ENCODE results near the gene HACL1. TPM values are rescaled to one million over a fixed set of nuclear protein-coding genes. Genes with fewer than 3 reads are reported as not detected.

The HACL1 gene
- polyA plus RNA-seq (ENCODE audit: insufficient read length): 8.2 TPM

DNA sequence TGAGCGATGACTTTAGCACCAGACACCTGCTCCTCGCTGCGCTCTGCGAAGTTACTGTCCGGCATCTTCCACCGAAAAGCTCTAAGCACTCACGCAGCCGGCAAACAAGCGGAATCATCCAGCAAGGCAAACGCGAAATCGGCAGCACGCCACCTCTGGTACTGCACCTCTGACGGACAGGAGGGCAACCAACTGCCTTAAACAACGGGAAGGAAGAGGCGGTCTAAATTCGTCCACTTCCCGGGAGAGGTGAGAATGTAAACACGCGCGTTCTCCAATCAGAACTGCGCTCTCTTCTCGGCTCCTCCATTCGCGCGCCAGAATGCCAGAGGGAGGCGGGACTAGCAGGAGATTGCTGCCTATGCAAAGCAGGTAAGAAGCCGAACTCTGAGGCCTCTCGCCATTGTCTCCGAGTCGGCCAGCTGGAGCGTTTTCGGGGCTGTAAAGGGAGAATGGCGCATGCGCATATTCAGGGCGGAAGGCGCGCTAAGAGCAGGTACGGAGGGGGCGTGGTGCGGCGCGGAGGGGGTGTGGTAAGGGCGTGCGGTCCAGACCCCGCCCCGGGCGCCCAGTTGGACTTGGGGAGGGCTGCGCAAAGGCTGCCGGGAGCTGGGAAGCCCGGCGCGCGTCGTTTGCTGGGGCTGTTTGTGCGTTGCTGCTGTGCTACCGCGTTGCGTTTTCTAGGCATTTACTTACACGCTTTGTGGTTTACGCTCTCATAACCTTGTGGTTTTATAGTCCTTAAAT, at the start of gene HACL1, which contains the start of gene BTD:
TSS of gene HACL1 (minus strand) at position 171 of the 747 bp plus-strand sequence. CDS start at position 65, 106 bp downstream.
TSS of gene BTD (plus strand) at position 347 of the 747 bp plus-strand sequence. CDS start 33,695 bp downstream, outside the sequence.
- DNase-seq: peak; percentile 99

DNA sequence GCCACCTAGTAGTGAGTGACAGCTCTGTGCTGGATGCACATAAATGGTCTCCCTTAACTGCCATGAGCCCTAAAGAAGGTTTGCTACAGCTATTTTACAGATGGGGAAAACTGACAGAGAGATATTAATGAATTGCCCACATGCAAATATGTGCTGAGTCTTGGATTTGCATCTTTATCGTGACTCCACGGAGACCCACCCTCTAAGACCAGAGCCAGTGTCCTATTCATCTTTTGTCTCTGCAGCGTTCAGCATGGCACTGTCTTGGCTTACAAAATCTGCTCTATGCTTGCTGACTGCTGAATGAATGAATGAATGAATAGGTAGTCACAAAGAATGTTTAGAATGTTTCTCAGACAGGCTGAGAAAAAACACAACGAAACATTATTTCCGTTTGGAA, 48.5 kb upstream of the HACL1 start:
- no peak for DNase-seq

DNA sequence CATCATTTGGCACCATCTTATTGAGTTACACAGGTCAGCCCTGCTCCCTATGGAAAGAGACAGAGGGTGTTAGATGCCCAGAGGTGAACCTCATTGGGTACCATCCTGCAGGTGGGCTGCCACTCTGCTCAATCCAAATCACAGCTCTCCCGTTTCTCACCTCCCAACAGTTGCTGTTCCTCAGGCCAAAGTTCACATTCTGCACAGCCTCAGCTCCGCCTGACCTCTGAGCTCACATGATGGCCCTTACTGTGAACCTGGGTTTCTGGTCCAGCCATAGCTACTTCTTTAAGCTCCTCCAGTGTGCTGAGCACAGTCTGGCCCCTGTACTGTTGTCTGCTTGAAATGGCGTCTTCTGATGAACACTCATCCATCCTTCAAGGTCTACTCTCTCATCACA, 48.0 kb upstream of the HACL1 start:
- no peak for DNase-seq

DNA sequence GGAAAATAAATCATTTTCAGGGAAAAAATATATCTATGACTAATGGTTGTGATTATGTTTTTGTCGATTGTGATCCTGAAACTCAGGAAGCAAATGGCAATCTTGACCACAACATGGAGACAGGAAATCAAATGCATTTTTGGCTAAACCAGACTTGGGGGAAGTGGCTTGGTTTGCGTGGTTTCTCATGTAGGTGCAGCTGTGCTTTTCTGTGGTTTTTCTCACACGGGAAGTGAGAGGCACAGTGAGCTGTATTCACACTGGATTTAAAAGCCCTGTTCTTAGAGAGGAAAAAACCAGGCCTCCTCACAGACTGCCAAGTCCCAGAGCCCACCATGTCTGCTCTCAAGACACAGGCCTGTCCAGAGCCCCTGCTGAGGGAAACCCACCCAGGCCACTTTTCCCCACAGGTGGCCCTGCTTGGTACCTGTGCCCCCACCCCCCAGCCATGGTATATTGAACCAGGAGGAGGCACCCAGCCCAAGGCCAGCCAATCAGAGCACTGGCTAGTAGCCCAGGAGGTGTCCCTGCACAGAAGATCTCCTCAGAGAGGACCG, 46.3 kb upstream of the HACL1 start:
- DNase-seq: no peak

DNA sequence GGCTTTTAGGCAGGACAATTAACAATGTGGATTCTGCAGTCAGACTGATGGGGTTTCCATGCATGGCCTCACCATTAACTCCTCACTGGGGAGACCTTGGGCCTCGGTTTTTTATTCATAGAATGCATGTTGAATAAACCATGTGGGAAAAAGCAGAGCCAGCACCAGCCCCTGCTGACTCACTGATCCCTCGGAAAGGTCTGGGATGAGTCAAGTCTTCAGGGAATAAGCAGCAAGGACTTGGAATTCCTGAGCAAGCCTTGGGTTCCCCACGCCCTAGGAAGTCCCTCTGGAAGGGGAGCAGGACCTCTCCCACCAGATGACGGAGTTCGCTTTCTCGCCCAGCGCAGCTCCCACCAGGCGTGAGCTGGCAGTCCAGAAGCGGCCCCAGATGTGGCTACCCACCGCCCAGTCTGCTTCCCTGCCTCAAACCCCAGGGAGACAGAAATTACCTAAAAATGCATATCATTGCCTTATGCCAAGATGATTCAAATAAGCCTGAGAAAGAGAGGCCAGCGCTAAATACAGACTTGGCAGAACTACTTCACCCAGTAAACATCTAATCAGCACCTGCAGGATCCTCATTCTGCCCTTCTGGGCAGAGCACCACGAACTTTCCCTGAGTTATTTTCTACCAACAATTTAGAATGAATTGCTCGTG, 45.6 kb upstream of the HACL1 start:
- DNase-seq: no peak

DNA sequence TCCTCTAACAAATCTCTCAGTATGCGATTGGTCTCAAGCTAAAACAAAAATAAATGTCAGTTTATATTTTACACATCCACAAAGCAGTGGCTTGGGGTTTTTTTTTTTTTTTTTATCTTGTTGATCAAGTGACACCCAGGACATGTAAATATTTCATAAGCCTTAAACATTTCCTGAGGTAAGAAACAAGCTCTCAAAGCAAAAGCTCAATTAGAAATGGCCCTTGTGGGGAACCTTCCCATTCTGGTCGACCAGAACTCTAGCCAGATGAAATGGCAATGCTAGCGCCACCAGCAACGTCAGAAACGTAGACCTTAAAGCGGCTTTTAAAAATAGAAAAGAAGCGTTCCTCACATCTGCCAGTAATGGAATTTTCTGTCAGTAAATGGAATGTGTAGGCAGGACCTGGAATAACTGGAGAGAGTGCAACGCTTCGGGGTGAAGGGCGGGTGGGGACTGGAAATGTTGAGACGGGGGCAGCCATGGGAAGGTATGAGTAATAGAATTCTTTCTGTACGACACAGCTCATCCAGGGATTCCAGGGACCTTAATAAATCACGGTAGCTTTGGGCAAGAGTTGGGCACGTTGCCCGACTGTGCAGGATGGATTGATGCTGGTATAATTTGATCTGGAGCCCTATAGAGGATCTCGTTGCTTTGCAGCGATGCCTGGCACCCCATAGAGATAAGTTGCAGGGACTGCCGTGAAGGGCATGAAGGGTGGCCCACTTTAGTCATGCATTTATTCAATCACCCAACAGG, 44.6 kb upstream of the HACL1 start:
- no peak for DNase-seq

DNA sequence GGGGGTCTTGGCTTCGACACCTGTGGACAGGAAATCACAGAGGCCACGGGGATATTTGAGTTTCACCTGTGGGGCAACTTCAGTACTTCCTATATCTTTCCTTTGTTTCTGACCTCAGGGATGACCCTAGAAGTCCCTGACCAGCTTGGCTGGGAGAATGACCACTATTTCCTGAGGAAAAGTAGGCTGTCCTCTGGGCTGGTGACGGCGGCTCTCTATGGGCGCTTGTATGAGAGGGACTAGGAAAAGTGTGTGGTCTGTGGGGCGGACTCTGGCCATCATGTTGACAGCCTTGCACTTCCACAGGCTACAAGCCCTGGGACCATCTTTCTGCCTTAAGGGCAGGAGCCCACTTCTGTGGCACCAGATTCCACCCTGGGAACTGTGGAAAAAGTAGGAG, 43.9 kb upstream of the HACL1 start:
- no peak for DNase-seq

DNA sequence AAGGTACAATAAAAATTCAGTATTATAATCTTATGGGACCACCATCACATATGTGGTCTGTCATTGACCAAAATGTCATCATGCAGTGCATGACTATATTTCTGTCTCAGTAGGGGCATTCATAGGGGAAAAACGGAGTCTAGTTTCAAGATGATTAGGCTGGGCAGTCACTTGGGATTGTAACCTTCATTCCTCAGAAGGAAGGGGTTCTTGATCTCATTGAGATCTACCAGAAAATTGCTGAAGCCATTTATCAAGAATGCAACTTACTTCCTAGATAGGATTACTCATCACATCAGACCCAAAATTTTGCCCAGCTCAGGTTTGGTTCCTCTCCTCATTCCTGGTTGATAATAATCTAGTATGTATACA, 37.5 kb upstream of the HACL1 start:
- DNase-seq: no peak

DNA sequence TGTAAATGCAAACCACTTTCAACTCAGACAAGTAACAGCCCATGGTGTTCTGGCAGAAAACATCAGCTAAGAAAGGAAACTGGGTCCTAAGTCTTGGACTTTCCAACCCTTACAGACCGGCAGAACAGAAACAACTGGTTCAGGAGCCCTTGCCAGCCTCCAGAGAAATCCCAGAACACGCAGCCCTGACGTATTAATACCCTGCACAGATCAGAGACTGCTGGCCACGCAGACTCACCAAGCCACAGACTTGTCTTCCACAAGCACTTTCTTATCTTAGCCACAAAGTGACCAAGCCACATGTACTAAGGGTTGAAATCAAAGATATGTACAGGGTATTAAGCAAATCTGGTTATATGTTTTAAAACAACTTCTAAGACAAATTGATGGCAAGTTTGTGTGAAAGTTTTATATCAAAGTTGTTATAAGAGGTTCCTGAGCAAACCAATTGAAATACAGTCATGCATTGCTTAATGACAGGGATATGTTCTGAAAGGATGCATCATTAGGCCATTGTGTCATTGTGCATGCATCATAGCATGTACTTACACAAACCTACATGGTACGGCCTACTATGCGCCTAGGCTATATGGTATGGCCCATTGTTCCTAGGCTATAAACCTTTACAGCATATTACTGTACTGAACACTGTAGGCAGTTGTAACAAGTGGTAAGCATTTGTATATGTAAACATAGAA, 37.0 kb upstream of the HACL1 start:
- DNase-seq: no peak

DNA sequence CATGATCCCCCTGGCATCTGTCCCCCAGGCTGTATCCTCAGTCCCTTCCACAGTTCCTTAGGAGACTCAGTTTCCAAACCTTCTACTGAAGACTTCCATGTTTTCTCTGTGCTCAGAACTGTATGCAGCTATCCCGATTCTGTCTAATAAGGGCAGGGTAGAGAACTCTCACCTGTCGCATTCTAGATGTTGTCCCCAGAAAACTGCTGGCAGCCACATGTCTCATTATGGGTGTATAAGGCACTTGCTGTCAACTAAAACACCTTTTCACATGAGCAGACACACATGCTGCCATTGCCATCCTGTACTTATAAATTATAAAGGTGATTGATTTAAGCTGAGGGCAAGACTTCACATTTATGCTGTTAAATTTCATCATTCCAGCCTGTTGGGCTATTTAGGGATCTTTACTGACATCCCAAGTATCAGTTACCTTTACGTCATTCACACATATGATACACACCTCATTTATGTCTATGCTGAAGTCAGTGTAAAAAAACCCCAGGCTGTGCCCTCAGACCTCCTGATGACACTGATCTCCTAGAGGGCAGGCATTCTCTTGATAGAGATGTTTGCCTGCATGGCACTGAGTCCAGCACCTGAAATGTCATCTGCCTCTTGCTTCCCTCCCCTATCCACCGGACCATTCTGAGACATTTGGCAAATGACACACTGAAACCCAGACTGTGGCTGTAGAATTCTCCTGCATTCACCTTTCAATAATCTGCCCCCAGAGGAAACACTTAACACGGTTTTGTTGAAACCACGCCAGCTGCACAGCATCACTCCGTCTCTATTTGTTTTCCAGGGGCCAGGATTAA, 36.0 kb upstream of the HACL1 start:
- DNase-seq: no peak

DNA sequence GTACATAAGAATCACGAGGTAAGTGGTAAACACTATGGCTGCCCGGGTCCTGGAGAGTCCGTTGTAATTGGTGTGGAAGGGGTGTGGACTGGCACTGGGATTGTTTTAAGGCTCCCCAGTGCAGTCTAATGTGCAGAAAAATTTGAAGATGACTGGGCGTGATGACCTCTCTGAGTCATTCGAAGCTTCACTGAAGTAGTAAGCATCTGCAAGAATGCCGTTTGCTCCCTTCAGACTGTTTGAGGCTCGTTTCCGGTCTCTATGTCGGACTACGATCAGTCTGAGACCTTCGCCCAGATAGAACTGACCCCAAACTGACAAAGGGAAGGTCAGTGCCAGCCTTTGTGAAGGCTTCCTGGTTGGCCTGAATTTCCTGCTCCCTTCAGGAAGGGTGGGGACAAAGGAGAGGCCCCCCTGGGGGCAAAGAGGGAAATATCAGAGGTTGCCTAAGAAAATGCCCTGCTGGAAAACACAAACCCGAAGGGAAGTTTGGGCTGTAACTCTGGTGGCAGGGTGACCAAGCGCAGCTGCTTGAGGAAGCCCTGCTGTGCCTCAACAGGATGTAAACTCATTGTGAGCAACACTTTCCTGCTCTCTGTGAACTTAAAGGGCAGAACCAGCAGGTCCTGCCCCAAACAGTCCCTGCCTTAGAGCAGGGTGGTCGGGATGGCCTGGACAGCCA, 34.8 kb upstream of the HACL1 start:
- no peak for DNase-seq

DNA sequence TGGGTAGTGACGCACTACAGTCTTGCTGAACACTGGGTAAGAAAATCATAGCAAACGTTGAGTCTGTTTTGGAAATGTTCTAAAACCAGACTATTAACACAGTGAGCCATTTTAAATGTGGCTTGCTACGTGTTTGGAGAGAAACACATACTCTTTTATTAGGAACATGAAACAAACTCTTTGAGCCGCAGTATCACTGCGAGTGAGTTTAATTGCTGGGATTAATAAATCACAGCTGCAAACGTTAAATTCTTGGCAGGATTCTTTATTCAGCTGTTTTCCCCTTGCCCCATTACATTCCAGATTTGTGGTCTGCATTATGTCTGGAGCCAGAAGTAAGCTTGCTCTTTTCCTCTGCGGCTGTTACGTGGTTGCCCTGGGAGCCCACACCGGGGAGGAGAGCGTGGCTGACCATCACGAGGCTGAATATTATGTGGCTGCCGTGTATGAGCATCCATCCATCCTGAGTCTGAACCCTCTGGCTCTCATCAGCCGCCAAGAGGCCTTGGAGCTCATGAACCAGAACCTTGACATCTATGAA, 33.8 kb upstream of the HACL1 start:
- no peak for DNase-seq

DNA sequence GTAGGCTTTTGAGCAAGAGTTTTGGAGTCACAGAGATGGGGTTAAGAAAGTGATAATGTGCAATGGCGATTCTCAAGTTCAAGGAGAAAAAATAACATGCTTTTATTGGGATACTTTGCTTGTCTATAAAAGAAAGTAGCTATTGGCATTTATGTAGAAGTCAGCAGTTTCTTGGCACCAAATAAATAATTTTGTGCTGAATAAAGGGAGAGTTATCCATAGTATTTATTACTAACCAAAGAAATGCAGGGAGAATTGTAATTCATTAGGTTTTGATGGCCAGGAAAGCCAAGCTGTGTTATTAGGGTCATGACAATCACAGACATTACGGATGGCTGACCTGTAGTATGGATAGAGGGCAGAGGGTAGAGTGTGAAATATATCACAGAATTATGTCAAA, 33.3 kb upstream of the HACL1 start:
- no peak for DNase-seq

DNA sequence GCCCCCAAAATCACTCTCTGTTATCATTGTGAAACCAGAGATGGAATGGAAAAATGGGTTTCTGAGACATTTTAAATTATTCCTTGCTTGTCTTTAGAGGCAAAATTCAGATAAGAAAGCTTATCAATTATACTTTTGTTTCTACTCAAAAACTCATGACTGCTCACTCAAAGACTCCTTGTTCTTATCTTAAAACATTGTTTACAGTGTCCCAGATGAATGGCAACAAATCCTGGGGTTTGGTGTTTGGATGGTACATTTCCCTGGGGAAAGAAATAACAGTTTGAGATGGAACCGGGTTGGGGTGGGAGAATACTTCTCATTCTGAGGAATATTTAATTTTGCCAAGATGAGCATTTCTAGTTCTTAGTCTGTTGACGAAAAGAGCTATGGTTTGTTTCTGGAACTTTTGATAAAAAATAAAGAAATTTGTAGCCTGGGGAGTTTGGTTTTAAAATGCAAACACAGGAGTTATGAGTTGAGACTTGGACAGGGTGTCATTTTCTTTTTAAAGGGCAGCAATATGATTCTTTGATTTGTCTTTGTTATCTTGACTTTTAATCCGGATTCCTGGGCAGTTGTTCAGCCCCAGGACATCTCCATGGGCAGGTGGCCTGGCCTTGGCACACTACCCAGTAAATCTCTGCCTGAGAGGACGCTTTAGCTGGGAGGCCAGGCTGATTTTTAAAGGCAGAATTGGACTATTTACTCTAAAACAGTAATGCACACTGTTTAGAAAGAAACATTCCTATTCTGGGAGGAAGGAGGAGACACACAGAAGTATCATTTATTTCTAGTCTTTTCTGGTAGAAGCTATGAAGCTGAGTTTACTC, 32.6 kb upstream of the HACL1 start:
- DNase-seq: no peak

DNA sequence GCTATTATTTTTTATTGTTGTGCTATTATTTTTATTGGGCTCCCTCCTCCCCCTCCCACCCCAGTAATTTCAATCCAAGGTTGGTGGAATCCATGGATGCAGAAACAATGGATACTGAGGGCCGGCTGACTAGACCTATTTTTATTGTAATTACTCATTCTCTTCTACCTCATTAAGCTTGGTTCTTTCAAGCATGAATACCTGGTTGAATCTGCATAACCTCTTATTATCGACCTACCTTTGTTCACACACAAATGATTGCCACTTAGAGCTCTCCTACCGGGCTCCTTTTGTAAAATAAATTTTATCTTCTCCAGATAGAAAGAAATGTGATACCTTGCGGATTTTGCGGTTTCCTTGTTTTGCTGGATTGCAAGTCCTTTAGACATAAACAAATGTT, 31.8 kb upstream of the HACL1 start:
- DNase-seq: no peak

DNA sequence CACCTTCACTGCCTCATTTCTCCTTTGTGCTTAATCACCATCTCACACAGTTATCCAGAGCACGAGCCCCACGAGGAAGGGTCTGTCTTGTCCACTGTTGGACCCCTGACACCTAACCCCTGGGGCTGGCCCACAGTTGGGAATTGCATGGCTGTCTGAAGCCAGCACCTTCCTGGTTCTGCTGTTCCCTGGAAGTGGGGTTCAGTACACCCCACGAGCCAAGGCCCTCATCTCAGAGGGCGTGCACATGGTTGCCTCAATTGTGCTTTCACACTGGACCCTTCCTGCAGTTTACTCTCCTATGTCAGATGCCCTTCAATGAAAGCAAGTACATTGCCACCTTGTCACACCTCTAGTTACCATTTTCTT, 30.8 kb upstream of the HACL1 start:
- DNase-seq: no peak

DNA sequence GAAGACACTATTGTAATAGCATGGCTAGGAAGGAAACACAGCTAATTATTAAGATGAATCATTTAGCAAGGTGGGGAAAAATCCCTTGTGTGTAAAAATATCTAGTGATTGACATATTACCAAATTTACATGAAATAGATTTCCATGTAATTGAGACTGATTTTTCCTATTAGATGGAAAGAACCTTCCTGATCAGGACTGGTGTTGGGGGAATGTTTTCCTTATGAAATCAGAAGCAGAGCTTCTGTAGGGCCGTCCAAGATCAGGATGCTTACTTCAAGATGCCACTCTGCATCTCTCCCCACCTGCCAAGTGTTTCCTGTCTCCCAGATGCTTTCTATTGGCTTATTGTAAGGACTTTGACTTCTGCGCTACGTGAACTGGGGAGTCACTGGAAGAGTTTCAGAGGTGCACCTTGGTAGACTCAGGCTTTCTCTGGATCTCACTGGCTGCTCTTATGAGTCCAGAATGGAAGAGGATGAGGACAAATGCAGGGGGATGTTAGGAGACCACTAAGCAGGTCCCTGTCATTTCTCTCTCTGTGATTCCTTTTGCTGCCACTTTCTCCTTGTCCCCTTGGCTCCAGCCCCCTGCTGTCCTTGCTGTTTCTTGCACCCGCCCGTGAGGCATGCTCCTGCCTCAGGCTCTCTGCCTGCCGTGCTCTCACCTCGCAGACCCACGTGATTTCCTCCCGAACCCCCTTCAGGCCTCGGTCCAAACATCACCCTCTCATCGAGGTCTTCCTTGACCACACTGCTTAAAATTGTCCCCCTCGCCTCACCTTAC, 30.2 kb upstream of the HACL1 start:
- DNase-seq: no peak

DNA sequence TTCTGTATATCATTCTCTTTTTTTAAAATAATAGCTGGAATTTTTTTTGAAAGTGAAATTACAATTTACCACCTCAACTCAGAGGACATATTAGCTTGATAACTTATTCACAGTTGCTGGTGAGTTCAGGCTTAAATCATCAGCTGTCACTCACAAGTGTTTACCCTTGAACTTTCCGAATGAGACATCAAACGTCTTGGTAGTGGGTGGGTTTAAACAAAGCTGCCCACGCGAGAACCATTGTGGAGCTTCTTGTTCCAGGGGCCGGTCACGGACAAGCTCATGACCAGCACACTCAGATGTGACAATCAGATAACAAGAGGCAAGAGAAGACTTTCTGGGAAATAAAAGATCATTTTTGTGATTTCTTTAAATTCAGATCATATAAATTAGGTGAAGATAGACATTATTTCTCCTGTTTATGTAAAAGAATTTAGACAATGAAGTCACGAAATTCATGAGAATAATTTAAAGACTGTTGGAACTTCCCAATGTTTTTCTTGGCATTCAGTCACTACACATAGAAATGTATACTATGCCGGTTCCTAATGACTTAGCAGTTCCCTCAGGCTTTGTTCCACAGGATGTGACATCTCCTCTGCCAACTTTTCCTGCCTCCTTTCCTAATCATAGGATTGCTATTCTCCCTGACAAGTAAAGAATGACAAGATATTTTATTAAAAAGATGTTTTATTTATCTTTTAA, 29.4 kb upstream of the HACL1 start:
- no peak for DNase-seq

Data from hindlimb muscle (tissue), 1 donor.